Body of pancreas (tissue), 4 donors: ENCODE results near the gene NLGN1. TPM values are rescaled to one million over a fixed set of nuclear protein-coding genes. Genes with fewer than 3 reads are reported as not detected.

ENCODE experiments used
- ATAC-seq: fragments of 150-250 bp; one replicate; pipeline ENCODE4 v1.9.1; 2016
- DNase-seq, 4 donors: peaks; one replicate each; pipeline ENCODE4 v3.0.0-alpha.2; 2019
- H3K27ac ChIP-seq, 4 donors: fragments of 200-600 bp; sonication (generic); 1 replicate in 3 of 4; 2 replicates in 1 of 4; pipeline versions ENCODE4 v1.5.1 to v1.6.1; 2016 to 2019; ENCODE audit warnings: mild to moderate bottlenecking in 1 of 4, mixed read lengths in 1 of 4, moderate library complexity in 1 of 4
- H3K27me3 ChIP-seq, 2 donors: fragments of 200-600 bp; sonication (generic); one replicate each; pipeline ENCODE4 v1.6.0; 2016; ENCODE audit warnings: mild to moderate bottlenecking in 1 of 2
- H3K36me3 ChIP-seq, 2 donors: fragments of 200-600 bp; sonication (generic); replicated peaks in 1 of 2; 2 replicates each; pipeline ENCODE4 v1.5.1; 2016; ENCODE audit warnings: low read depth in 2 of 2; ENCODE audit not compliant: insufficient read depth in 1 of 2
- H3K4me1 ChIP-seq: fragments of 200-600 bp; sonication (generic); one replicate; pipeline ENCODE4 v1.6.0; 2016
- H3K4me3 ChIP-seq, 2 donors: fragments of 200-600 bp; sonication (generic); 1 replicate in 1 of 2; 2 replicates in 1 of 2; pipeline ENCODE4 v1.5.1; 2016 to 2019
- H3K9me3 ChIP-seq, 3 donors: fragments of 200-600 bp; sonication (generic); 1 replicate in 2 of 3; 2 replicates in 1 of 3; pipeline ENCODE4 v1.5.1; 2016
- CTCF ChIP-seq, 7 experiments: fragments of 450-650 bp in 4 of 7; fragments of 200-600 bp in 3 of 7; sonication (generic) in 3 of 7; IDR thresholded peaks; one replicate each; pipeline ENCODE4 v1.5.1; 2016 to 2019; ENCODE audit warnings: antibody characterized with exemption in 7 of 7
- POLR2A ChIP-seq, 3 donors: fragments of 450-650 bp; IDR thresholded peaks; one replicate each; pipeline ENCODE4 v1.6.1; 2016; ENCODE audit warnings: antibody characterized with exemption in 3 of 3, mild to moderate bottlenecking in 2 of 3
- WGBS, 2 donors: methylation state at CpG; one replicate each; pipeline ENCODE4 v1.1.5; 2017; 5-methylcytosine and 5-hydroxymethylcytosine counted together
- intact Hi-C: fragments of 100-400 bp; cut with DNase I; formaldehyde crosslinking; loops from one replicate; pipeline ENCODE4 v1.15.1; 2023
- total RNA-seq, 2 donors: library from RNA; depleted of rRNA; stranded (reverse); fragments of >200 nt; gene quantifications; one replicate each; pipeline ENCODE4 v1.1.0, GENCODE V29; 2016

The NLGN1 gene
- total RNA-seq, 2 donors from 2014 or later = 0.52 to 1.3 TPM

- intact Hi-C loops = no loop called here
- ATAC-seq = no peak
- no peak for TF ChIP-seq CTCF (IDR thresholded peaks at IDR 0.05)
- TF ChIP-seq POLR2A (IDR thresholded peaks at IDR 0.05) = no peak
Observed at GRCh38 chr3:174255454-174255853, 857.9 kb downstream of the NLGN1 start.

GRCh38 chr3:174266476-174266875 lies 868.9 kb downstream of the NLGN1 start:
- DNase-seq (no peak), ATAC-seq (no peak)
- Histone ChIP-seq H3K4me3 (no peak overlapping the region), H3K27ac (no peak overlapping the region), H3K36me3 (no peaks in the 10 kb centered on the region), H3K4me1 (no peaks in the 10 kb centered on the region), H3K27me3 (no peaks in the 10 kb centered on the region), H3K9me3 (peaks cover 0 to 4% (median 0%) of the 10 kb centered on the region in 3 donors)
- intact Hi-C loops = no loop called here
- WGBS, 2 donors = 73 to 90% methylated on average over 2 of the region's 2 CpGs
- TF ChIP-seq CTCF (IDR thresholded peaks at IDR 0.05) (no peak), POLR2A (IDR thresholded peaks at IDR 0.05) (no peak)

More at GRCh38 chr3:174255454-174255853, 857.9 kb downstream of the NLGN1 start:
- Histone ChIP-seq H3K27me3 (no peaks in the 10 kb centered on the region), H3K27ac (no peak overlapping the region), H3K4me3 (no peak overlapping the region), H3K4me1 (no peaks in the 10 kb centered on the region), H3K9me3 (no peaks in the 10 kb centered on the region), H3K36me3 (no peaks in the 10 kb centered on the region)
- no peak for DNase-seq
- 88 to 92% methylated on average over 6 of the region's 6 CpGs for WGBS, 2 donors

GRCh38 chr3:174268061-174268460 lies 870.5 kb downstream of the NLGN1 start:
- TF ChIP-seq POLR2A (IDR thresholded peaks at IDR 0.05) (no peak), CTCF (IDR thresholded peaks at IDR 0.05) (no peak)
- DNase-seq (no peak), ATAC-seq (no peak)
- no peaks in the 10 kb centered on the region for H3K27me3 ChIP-seq
- H3K4me1 ChIP-seq = no peaks in the 10 kb centered on the region
- no peak overlapping the region for H3K4me3 ChIP-seq
- H3K36me3 ChIP-seq = no peaks in the 10 kb centered on the region
- H3K27ac ChIP-seq = no peak overlapping the region
- H3K9me3 ChIP-seq = peaks cover 0 to 4% (median 0%) of the 10 kb centered on the region in 3 donors
- WGBS, 2 donors = 62 to 72% methylated on average over 5 of the region's 5 CpGs
- intact Hi-C loops = no loop called here

GRCh38 chr3:174268586-174268985 lies 871.0 kb downstream of the NLGN1 start:
- Histone ChIP-seq H3K27me3 (no peaks in the 10 kb centered on the region), H3K4me1 (no peaks in the 10 kb centered on the region), H3K9me3 (peaks cover 0 to 4% (median 0%) of the 10 kb centered on the region in 3 donors), H3K36me3 (no peaks in the 10 kb centered on the region), H3K4me3 (no peak overlapping the region), H3K27ac (no peak overlapping the region)
- intact Hi-C loops = no loop called here
- DNase-seq (no peak), ATAC-seq (no peak)
- 63 to 68% methylated on average over 3 of the region's 3 CpGs for WGBS, 2 donors
- TF ChIP-seq CTCF (IDR thresholded peaks at IDR 0.05) = no peak
- no peak for TF ChIP-seq POLR2A (IDR thresholded peaks at IDR 0.05)

GRCh38 chr3:174270841-174271240 lies 873.3 kb downstream of the NLGN1 start:
- WGBS, 2 donors = 49 to 65% methylated on average over 2 of the region's 2 CpGs
- no peak overlapping the region for H3K27ac ChIP-seq
- no peaks in the 10 kb centered on the region for H3K4me1 ChIP-seq
- H3K9me3 ChIP-seq = peaks cover 0 to 4% (median 0%) of the 10 kb centered on the region in 3 donors
- ATAC-seq = no peak
- no peak for DNase-seq
- TF ChIP-seq CTCF (IDR thresholded peaks at IDR 0.05) (no peak), POLR2A (IDR thresholded peaks at IDR 0.05) (no peak)
- H3K36me3 ChIP-seq = no peaks in the 10 kb centered on the region
- H3K4me3 ChIP-seq = no peak overlapping the region
- intact Hi-C loops = no loop called here
- no peaks in the 10 kb centered on the region for H3K27me3 ChIP-seq
